HG03066 (cell line): ENCODE results near the gene HSPB8.

ENCODE experiments used
- ATAC-seq: cut with Tn5 transposase; IDR thresholded peaks from one replicate; pipeline ENCODE4 v1.9.1; 2021; ENCODE audit warnings: low read depth; ENCODE audit not compliant: unreplicated experiment

Gene HSPB8

GRCh38 chr12:119168721-119169120 lies 10.0 kb upstream of the HSPB8 start:
- ATAC-seq = no peak

GRCh38 chr12:119169150-119169549 lies 9.6 kb upstream of the HSPB8 start:
- no peak for ATAC-seq

- ATAC-seq = no peak
These were observed 7.4 kb upstream of the HSPB8 start for GRCh38 chr12:119171291-119171690.

GRCh38 chr12:119171691-119172425 lies 6.9 kb upstream of the HSPB8 start:
- ATAC-seq = no peak

- ATAC-seq = no peak
These were observed 3.6 kb upstream of the HSPB8 start for GRCh38 chr12:119175081-119175480.

- no peak for ATAC-seq
These were observed 2.3 kb upstream of the HSPB8 start for GRCh38 chr12:119176267-119177055.

DNA sequence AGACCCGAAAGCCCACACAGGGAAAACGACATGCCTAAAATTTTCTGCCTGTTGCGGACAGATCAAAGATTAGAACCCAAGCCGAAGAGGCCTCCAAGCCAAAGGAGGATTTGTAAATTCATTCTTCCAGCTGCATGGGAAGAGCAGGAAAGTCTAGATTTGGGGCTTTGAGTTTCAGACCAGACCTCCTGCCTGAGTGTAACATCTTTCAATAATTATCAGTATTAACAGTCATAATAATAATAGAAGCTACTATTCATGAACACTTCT lies 1.7 kb upstream of the HSPB8 start:
- ATAC-seq = no peak

DNA sequence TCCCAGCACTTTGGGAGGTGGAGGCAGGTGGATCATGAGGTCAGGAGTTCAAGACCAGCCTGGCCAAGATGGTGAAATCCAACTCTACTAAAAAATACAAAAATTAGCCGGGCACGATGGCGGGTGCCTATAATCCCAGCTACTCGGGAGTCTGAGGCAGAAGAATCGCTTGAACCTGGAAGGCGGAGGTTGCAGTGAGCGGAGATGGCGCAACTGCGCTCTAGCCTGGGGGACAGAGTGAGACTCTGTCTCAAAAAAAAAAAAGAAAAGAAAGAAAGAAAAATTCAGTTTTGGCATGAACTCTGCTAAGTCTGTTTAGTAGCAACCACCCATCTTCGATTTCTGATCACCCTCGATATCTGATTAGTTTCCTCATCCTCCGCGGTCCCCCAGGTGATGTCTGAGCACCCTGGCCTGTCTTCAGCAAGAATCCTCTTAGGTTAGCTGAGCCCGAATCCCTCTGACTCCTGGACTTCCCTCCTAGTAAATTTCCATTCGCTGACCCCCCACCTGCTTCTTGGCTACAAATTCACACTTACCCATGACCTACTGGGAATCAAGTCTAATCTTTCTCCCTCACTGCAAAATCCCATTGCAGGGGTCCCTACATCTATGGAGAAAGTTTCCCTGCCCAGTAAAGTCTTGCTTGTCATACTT lies 879 bp upstream of the HSPB8 start:
- ATAC-seq = no peak

DNA sequence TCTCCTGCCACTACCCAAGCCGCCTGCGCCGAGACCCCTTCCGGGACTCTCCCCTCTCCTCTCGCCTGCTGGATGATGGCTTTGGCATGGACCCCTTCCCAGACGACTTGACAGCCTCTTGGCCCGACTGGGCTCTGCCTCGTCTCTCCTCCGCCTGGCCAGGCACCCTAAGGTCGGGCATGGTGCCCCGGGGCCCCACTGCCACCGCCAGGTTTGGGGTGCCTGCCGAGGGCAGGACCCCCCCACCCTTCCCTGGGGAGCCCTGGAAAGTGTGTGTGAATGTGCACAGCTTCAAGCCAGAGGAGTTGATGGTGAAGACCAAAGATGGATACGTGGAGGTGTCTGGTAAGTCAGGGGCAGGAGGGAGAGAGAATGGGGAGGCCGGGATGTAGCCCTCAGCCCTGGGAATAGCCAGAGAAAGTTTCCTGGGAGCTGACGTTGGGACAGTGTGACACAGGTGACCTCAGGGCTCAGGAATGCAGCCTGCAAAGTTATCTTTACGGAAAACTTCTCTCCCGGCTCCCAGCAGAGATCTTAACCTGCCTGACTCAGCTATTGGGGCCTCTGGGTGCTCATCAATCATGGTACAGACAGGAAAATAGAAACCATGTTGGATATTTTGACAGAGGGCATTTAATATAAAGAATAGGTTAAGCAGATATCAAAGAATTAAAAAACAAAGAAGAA lies 747 bp downstream of the HSPB8 start:
- no peak for ATAC-seq

DNA sequence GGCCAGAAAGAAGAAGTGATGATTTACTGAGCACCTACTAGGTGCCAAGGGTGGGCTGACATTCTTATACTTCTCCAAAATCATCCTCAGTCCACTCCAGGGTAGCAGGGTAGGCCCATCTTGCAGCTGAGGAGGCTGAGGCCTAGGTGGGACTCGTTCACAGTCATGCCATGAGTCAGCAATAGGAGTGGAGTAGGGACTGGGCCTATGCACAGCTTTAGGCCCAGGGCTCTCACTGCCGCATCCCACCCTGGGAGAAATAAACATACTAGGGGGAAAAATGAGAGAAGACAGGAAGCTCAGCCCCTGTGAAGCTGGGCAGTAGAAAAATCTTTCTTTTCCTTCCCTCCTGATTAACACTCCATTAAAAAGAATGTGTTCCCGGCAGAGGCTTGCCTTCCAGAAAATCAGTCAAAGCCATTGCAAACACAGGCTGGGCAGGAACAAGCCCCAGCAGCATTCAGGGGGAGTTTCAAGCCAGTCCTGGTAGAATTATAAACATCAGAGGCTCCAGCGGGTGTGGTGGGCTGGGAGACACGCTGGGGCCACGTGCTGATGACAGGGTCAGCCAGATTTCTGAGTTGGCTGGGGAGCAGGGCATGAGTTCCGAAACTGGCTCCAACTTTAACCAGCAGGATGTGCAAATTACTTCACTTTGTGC lies 1.8 kb downstream of the HSPB8 start:
- no peak for ATAC-seq

DNA sequence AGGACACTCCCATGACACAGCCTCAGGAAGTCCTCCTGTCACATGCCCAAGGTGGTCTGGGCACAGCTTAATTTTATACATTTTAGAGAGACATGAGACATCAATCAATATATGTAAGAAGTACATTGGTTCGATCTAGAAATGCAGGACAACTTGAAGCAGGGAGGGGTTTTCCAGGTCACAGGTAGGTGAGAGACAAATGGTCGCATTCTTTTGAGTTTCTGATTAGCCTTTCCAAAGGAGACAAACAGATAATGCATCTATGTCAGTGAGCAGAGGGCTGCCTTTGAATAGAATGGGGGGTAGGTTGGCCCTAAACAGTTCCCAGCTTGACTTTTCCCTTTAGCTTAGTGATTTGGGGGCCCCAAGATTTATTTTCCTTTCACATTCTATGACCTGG lies 2.5 kb downstream of the HSPB8 start:
- ATAC-seq = no peak

DNA sequence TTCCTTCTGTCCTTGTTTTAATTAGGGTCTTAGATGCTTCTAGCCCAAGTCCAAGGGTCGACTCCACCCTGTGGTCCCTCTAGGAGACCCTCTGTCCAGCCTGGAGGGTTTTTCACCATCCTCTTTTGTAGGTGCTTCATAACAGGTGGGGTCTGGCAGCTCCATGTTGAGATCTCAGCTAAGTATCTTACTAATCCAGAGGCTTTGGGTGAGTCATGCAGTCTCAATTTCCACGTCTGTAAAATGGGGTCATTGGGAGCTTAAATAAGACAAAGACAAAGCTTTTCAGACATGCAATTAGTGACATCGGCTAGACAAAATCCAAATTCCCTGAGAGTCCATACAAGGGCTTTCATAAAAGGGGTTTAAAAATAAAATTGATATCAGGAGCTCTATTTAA lies 3.2 kb downstream of the HSPB8 start:
- no peak for ATAC-seq

GRCh38 chr12:119182701-119183493 lies 4.2 kb downstream of the HSPB8 start:
- no peak for ATAC-seq

DNA sequence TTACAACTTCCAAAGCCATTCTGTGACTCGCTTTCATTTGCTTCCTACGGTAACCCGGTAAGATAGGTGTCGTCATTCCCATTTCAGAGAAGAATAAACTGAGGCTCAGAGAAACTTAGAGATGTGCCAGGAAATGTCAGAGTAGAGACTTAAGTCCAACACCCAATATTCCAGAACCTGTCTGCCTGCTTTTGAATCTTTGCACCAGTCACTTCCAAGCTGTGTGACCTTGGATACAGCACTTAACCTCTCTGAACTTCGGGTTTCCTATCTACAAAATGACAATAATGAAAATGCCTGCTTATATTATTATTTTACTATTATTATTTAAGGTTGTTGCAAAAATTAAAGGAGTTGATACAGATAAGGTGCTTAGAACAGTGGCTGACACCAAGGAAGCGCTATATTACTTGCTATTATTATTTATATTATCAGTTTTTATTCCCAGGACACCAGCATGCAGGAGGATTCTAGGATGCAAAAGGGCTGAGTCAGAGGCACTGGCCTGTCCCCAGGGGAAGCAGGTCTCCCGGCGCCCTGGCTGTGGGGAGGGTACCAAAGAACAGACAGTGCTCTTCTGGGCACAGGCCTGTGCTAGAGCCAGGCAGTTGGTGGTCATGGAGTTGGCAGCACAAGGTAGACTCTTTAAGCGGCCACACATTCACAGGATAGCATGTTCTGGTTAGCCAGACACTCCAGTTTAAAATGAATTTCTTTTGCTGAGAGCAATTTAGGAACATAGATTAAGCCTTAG lies 5.4 kb downstream of the HSPB8 start:
- ATAC-seq = no peak

DNA sequence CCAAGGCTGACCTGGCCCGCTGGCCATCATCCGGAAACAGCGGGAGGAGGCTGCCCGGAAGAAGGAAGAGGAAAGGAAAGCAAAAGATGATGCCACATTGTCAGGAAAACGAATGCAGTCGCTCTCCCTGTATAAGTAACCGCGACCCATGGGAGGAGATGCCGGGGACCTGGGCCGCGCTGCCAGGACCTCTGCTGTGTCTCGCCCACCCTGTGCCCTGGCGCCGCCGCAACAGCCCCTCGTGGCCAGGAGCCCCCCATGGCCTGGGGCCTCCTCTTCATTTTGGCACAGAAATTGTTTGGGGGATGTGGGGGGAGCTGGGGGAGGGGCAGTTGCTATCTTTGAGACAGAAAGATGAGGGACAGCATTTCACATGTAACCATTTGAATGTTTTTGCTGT lies 16.5 kb downstream of the HSPB8 start:
- no peak for ATAC-seq

- no peak for ATAC-seq
These were observed 19.7 kb downstream of the HSPB8 start for GRCh38 chr12:119198440-119198839.

- ATAC-seq = no peak
These were observed 21.9 kb downstream of the HSPB8 start for GRCh38 chr12:119200601-119201000.

GRCh38 chr12:119201789-119202543 lies 23.2 kb downstream of the HSPB8 start:
- no peak for ATAC-seq

GRCh38 chr12:119202544-119202943 lies 23.8 kb downstream of the HSPB8 start:
- ATAC-seq = no peak
